IMR-90 (cell line): ENCODE data around the gene GPR132. TPM values are rescaled to one million over a fixed set of nuclear protein-coding genes. Genes with fewer than 3 reads are reported as not detected.

Experiments used
- ATAC-seq: fragments of 200-7000 bp; cut with Tn5 transposase; 2 replicates; pipeline ENCODE4 v1.9.1; 2020; ENCODE audit warnings: low read depth, mild to moderate bottlenecking, moderate library complexity
- BruUV-seq: library from RNA; stranded (reverse); fragments of 400-500 nt; replicated peaks from 2 replicates; lab custom pipeline; 2021; lab: Mats Ljungman, UMichigan
- CTCF ChIA-PET: fragments of 300-600 bp; formaldehyde crosslinking; extraction: SDS; loops from one replicate; lab custom pipeline; 2021; ENCODE audit warnings: antibody characterized with exemption; lab: Yijun Ruan, JAX
- POLR2A ChIA-PET: fragments of 300-600 bp; sonication (Branson Sonifier 250); formaldehyde crosslinking; loops from one replicate; lab custom pipeline; 2022; ENCODE audit warnings: antibody characterized with exemption; ENCODE audit not compliant: unreplicated experiment; lab: Charles Lee
- DNase-seq: peaks from one replicate; pipeline ENCODE4 v3.0.0; 2013
- H2AFZ ChIP-seq: replicated peaks from 2 replicates; pipeline ENCODE3; 2013; ENCODE audit warnings: low read length, mild to moderate bottlenecking; ENCODE audit not compliant: poor library complexity
- H2AK5ac ChIP-seq: 2 replicates; pipeline ENCODE4 v1.6.1; 2013; ENCODE audit warnings: low read depth, low read length, inconsistent platforms
- H2AK9ac ChIP-seq: replicated peaks from 2 replicates; pipeline ENCODE3; 2013; ENCODE audit warnings: mild to moderate bottlenecking, low read depth, low read length, moderate library complexity; ENCODE audit not compliant: poor library complexity
- H2BK120ac ChIP-seq: 2 replicates; pipeline ENCODE4 v1.6.1; 2013; ENCODE audit warnings: low read depth, low read length, inconsistent platforms
- H2BK15ac ChIP-seq: 3 replicates; pipeline ENCODE4 v1.6.1; 2013; ENCODE audit warnings: low read depth, low read length, inconsistent platforms
- H2BK20ac ChIP-seq: 2 replicates; pipeline ENCODE4 v1.6.1; 2013; ENCODE audit warnings: low read depth, mild to moderate bottlenecking, inconsistent platforms, low read length, moderate library complexity
- H2BK5ac ChIP-seq: 2 replicates; pipeline ENCODE4 v1.6.1; 2013; ENCODE audit warnings: mild to moderate bottlenecking, low read depth, low read length, inconsistent platforms; ENCODE audit not compliant: poor library complexity, severe bottlenecking
- H3K14ac ChIP-seq: replicated peaks from 2 replicates; pipeline ENCODE4 v1.6.1; 2013; ENCODE audit warnings: low read depth, low read length, inconsistent platforms
- H3K18ac ChIP-seq: 2 replicates; pipeline ENCODE4 v1.6.1; 2013; ENCODE audit warnings: low read depth, low read length, control low read depth
- H3K23ac ChIP-seq: 2 replicates; pipeline ENCODE4 v1.6.1; 2013; ENCODE audit warnings: low read depth, low read length, inconsistent platforms
- H3K27ac ChIP-seq: 2 replicates; pipeline ENCODE4 v1.5.1; 2013; ENCODE audit warnings: mild to moderate bottlenecking, control low read depth, low read length; ENCODE audit not compliant: insufficient read depth
- H3K27me3 ChIP-seq: 2 replicates; pipeline ENCODE4 v1.6.1; 2013; ENCODE audit warnings: low read length; ENCODE audit not compliant: control insufficient read depth, insufficient read depth
- H3K36me3 ChIP-seq: 2 replicates; pipeline ENCODE4 v1.6.1; 2013; ENCODE audit warnings: low read length, mixed read lengths; ENCODE audit not compliant: control insufficient read depth, insufficient read depth
- H3K4ac ChIP-seq: 2 replicates; pipeline ENCODE4 v1.6.1; 2013; ENCODE audit warnings: low read depth, low read length, inconsistent platforms
- H3K4me1 ChIP-seq: 2 replicates; pipeline ENCODE4 v1.6.1; 2013; ENCODE audit warnings: low read length, mixed read lengths; ENCODE audit not compliant: control insufficient read depth, insufficient read depth
- H3K4me2 ChIP-seq: 2 replicates; pipeline ENCODE4 v1.6.1; 2013; ENCODE audit warnings: low read depth, mild to moderate bottlenecking, control low read depth, low read length, moderate library complexity
- H3K4me3 ChIP-seq: 2 replicates; pipeline ENCODE4 v1.5.1; 2013; ENCODE audit warnings: low read depth, mild to moderate bottlenecking, control low read depth, low read length, moderate library complexity; ENCODE audit not compliant: insufficient read depth
- H3K56ac ChIP-seq: 2 replicates; pipeline ENCODE4 v1.6.1; 2013; ENCODE audit warnings: low read length, inconsistent platforms; ENCODE audit not compliant: insufficient read depth; ENCODE audit errors: extremely low read depth
- H3K79me1 ChIP-seq, 2 experiments: 2 replicates each; pipeline ENCODE4 v1.6.1; 2013; ENCODE audit warnings: low read length in 2 of 2, inconsistent platforms in 1 of 2, low read depth in 1 of 2
- H3K9ac ChIP-seq: 2 replicates; pipeline ENCODE4 v1.6.1; 2013; ENCODE audit warnings: low read depth, low read length, control low read depth
- H3K9me1 ChIP-seq: 2 replicates; pipeline ENCODE4 v1.6.1; 2013; ENCODE audit warnings: low read length, inconsistent platforms; ENCODE audit not compliant: insufficient read depth
- H3K9me3 ChIP-seq: 2 replicates; pipeline ENCODE4 v1.6.1; 2013; ENCODE audit warnings: low read length; ENCODE audit not compliant: control insufficient read depth, insufficient read depth
- H4K20me1 ChIP-seq: 2 replicates; pipeline ENCODE4 v1.6.1; 2013; ENCODE audit warnings: low read length, inconsistent platforms; ENCODE audit not compliant: insufficient read depth
- H4K5ac ChIP-seq: 2 replicates; pipeline ENCODE4 v1.6.1; 2013; ENCODE audit warnings: mild to moderate bottlenecking, low read depth, low read length, control low read depth
- H4K8ac ChIP-seq, 2 experiments: 2 replicates each; pipeline ENCODE4 v1.6.1; 2013; ENCODE audit warnings: low read depth in 2 of 2, low read length in 2 of 2, control low read depth in 1 of 2, inconsistent platforms in 1 of 2
- H4K91ac ChIP-seq: 2 replicates; pipeline ENCODE4 v1.6.1; 2013; ENCODE audit warnings: low read depth, low read length, inconsistent platforms; ENCODE audit not compliant: insufficient read depth
- BHLHE40 ChIP-seq: fragments of 150-350 bp; IDR thresholded peaks from 2 replicates; pipeline ENCODE4 v1.6.1; 2016; ENCODE audit warnings: mild to moderate bottlenecking, low read depth, low read length
- CHD1 ChIP-seq: IDR thresholded peaks from 2 replicates; pipeline ENCODE4 v1.6.1; 2012; ENCODE audit warnings: low read depth, low read length, improper control_type of control experiment
- MXI1 ChIP-seq: IDR thresholded peaks from 2 replicates; pipeline ENCODE4 v1.6.1; 2012; ENCODE audit warnings: low read depth, mild to moderate bottlenecking, low read length, moderate library complexity, borderline replicate concordance
- NFE2L2 ChIP-seq: fragments of 150-350 bp; IDR thresholded peaks from 2 replicates; pipeline ENCODE4 v1.6.1; 2016; ENCODE audit warnings: low read depth, mild to moderate bottlenecking, low read length
- RCOR1 ChIP-seq: IDR thresholded peaks from 2 replicates; pipeline ENCODE4 v1.6.1; 2012; ENCODE audit warnings: mild to moderate bottlenecking, low read length, improper control_type of control experiment; ENCODE audit not compliant: insufficient replicate concordance
- WGBS, 2 experiments: methylation state at CpG; one replicate each; pipeline versions ENCODE4 v1.1.5 to v1.1.7; 2013; ENCODE audit warnings: missing lambda C conversion rate in 2 of 2; ENCODE audit not compliant: insufficient read length in 1 of 2; ENCODE audit errors: extremely low coverage in 2 of 2; 5-methylcytosine and 5-hydroxymethylcytosine counted together
- dilution Hi-C: fragments of 300-500 bp; cut with HindIII; formaldehyde crosslinking; loops from one replicate; pipeline ENCODE4 v1.14.3; 2018; ENCODE audit warnings: low sequenced_read_pairs; ENCODE audit not compliant: unreplicated experiment
- in situ Hi-C: fragments of 300-500 bp; cut with MboI; formaldehyde crosslinking; loops from 3 replicates; pipeline ENCODE4 v1.14.3; 2019; ENCODE audit warnings: low sequenced_read_pairs, inconsistent platforms, mixed read lengths
- intact Hi-C: fragments of 100-400 bp; cut with micrococcal nuclease; formaldehyde crosslinking; loops from 2 replicates; pipeline ENCODE4 v1.10.0; 2022
- polyA plus RNA-seq, 3 experiments: library from polyadenylated mRNA; depleted of rRNA; stranded (reverse); fragments of >200 nt; gene quantifications; 2 replicates each; pipeline ENCODE4 v1.2.3, GENCODE V29; 2012; ENCODE audit warnings: low replicate concordance in 1 of 3
- total RNA-seq: library from RNA; depleted of rRNA; stranded (reverse); fragments of >200 nt; gene quantifications from 2 replicates; pipeline ENCODE4 v1.2.3, GENCODE V29; 2012
- TF ChIP-seq, protein P1 (sequence below): fragments of 150-350 bp; IDR thresholded peaks from 2 replicates; pipeline ENCODE4 v1.6.1; 2016; ENCODE audit warnings: low read depth, mild to moderate bottlenecking, low read length, moderate library complexity, borderline replicate concordance
- TF ChIP-seq, protein P2 (sequence below): conservative IDR thresholded peaks from 2 replicates; pipeline ENCODE4 v1.5.1; 2012; ENCODE audit warnings: mild to moderate bottlenecking, low read depth, low read length, improper control_type of control experiment

Gene GPR132
- total and polyA plus RNA-seq, 2 of the 4 experiments (the other 2 are of a cell fraction) = under 0.01 to 0.10 TPM

DNA sequence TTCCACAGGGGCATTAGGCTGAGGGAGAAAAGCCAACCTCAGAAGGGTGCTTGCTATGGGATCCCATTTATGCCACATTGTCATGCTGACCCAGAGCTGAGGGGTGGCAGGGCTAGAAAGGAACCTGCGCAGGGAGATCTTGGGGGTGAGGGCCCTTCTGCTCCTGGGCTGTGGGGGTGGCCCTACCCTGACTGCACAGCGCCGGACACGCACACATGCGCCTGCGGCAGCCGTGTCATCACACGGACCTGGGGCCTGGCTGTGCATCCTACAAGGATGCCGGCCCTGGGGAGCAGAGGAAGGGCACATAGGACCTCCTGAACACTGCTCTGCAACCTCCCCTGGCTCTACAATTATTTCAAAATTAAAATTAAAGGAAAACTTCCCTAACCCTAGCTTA, 51.2 kb downstream of the GPR132 start:
- ATAC-seq = no peak
- H3K4me3 ChIP-seq = no peak overlapping the region
- H2BK5ac ChIP-seq = no peak overlapping the region
- H2BK20ac ChIP-seq = no peak overlapping the region
- no peak overlapping the region for H3K27ac ChIP-seq
- H4K91ac ChIP-seq = no peak overlapping the region
- ChIA-PET POLR2A (no interaction called here), CTCF (interaction anchor here (1.3 kb wide), 1 partner anchor 31 kb away, joined by 4 read pairs; no protein-coding TSS in a partner anchor)
- H3K14ac ChIP-seq = no peak overlapping the region
- dilution Hi-C loops (no loop called here), intact Hi-C loops (no loop called here), in situ Hi-C loops (no loop called here)
- H3K23ac ChIP-seq = peak overlapping the region; percentile 72; the same call in 1 of the 2 replicates
- no peak overlapping the region; the same call in 1 of the 2 replicates for H3K4me2 ChIP-seq
- H2BK15ac ChIP-seq = no peak overlapping the region
- no peak overlapping the region for H2AK5ac ChIP-seq
- H3K4me1 ChIP-seq = peaks cover 24% of the 10 kb centered on the region
- H3K9ac ChIP-seq = no peak overlapping the region
- no peaks in the 10 kb centered on the region for H3K27me3 ChIP-seq
- H3K56ac ChIP-seq = no peak overlapping the region
- peaks cover 80% of the 10 kb centered on the region for H4K20me1 ChIP-seq
- H3K36me3 ChIP-seq = peaks cover 24% of the 10 kb centered on the region
- TF ChIP-seq NFE2L2 (no peak), RCOR1 (no peak), BHLHE40 (no peak), CHD1 (no peak), MXI1 (no peak)
- TF ChIP-seq, protein P1, sequence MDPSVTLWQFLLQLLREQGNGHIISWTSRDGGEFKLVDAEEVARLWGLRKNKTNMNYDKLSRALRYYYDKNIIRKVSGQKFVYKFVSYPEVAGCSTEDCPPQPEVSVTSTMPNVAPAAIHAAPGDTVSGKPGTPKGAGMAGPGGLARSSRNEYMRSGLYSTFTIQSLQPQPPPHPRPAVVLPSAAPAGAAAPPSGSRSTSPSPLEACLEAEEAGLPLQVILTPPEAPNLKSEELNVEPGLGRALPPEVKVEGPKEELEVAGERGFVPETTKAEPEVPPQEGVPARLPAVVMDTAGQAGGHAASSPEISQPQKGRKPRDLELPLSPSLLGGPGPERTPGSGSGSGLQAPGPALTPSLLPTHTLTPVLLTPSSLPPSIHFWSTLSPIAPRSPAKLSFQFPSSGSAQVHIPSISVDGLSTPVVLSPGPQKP = no peak
- TF ChIP-seq, protein P2, sequence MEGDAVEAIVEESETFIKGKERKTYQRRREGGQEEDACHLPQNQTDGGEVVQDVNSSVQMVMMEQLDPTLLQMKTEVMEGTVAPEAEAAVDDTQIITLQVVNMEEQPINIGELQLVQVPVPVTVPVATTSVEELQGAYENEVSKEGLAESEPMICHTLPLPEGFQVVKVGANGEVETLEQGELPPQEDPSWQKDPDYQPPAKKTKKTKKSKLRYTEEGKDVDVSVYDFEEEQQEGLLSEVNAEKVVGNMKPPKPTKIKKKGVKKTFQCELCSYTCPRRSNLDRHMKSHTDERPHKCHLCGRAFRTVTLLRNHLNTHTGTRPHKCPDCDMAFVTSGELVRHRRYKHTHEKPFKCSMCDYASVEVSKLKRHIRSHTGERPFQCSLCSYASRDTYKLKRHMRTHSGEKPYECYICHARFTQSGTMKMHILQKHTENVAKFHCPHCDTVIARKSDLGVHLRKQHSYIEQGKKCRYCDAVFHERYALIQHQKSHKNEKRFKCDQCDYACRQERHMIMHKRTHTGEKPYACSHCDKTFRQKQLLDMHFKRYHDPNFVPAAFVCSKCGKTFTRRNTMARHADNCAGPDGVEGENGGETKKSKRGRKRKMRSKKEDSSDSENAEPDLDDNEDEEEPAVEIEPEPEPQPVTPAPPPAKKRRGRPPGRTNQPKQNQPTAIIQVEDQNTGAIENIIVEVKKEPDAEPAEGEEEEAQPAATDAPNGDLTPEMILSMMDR = no peak
- peak overlapping the region; percentile 16; the same call in 1 of the 2 replicates for H4K5ac ChIP-seq
- peaks cover 27% of the 10 kb centered on the region for H3K9me1 ChIP-seq
- H3K79me1 ChIP-seq = peaks cover 17 to 57% of the 10 kb centered on the region in 2 experiments
- no peak overlapping the region; the same call in 1 of the 2 replicates for H3K4ac ChIP-seq
- no peak overlapping the region for H2AFZ ChIP-seq
- H2BK120ac ChIP-seq = no peak overlapping the region
- H3K18ac ChIP-seq = no peak overlapping the region
- H3K9me3 ChIP-seq = no peaks in the 10 kb centered on the region
- no peak for DNase-seq
- WGBS, 2 experiments = no CpG with 5 or more reads among the region's 9 CpGs
- no TSS peak for BruUV-seq
- H2AK9ac ChIP-seq = peak overlapping the region; percentile 17
- H4K8ac ChIP-seq = peak overlapping the region in 1 of 2 experiments; percentile 4; a peak in 1 of 4 replicates
